IgD-negative memory B cell (primary cell): ENCODE data around the gene CNST. TPM values are rescaled to one million over a fixed set of nuclear protein-coding genes. Genes with fewer than 3 reads are reported as not detected.

Experiments used
- H3K27ac Mint-ChIP-seq, 3 donors: one replicate each; pipeline ENCODE4 v1.8.0; 2020 to 2022; ENCODE audit warnings: mild to moderate bottlenecking in 3 of 3, mixed read lengths in 3 of 3, moderate library complexity in 1 of 3
- H3K27me3 Mint-ChIP-seq: one replicate; pipeline ENCODE4 v1.8.0; 2021; ENCODE audit warnings: mixed read lengths
- H3K36me3 Mint-ChIP-seq: one replicate; pipeline ENCODE4 v1.8.0; 2020; ENCODE audit warnings: mild to moderate bottlenecking, mixed read lengths
- H3K4me1 Mint-ChIP-seq, 3 donors: one replicate each; pipeline ENCODE4 v1.8.0; 2020 to 2022; ENCODE audit warnings: mixed read lengths in 3 of 3, mild to moderate bottlenecking in 1 of 3
- H3K4me3 Mint-ChIP-seq, 4 donors: one replicate each; pipeline ENCODE4 v1.8.0; 2020 to 2022; ENCODE audit warnings: mild to moderate bottlenecking in 4 of 4, mixed read lengths in 4 of 4, moderate library complexity in 3 of 4
- H3K9me3 Mint-ChIP-seq, 3 donors: one replicate each; pipeline ENCODE4 v1.8.0; 2020 to 2021; ENCODE audit warnings: mixed read lengths in 3 of 3, mild to moderate bottlenecking in 1 of 3
- polyA plus RNA-seq: library from polyadenylated mRNA; unstranded; fragments of 300-500 nt; fragmentation: Illumina TruSeq; gene quantifications from one replicate; pipeline ENCODE4 v1.2.3, GENCODE V29; 2021

CNST gene
- 51.6 TPM for polyA plus RNA-seq

- peaks cover 35 to 41% (median 39%) of the 10 kb centered on the region in 3 donors for H3K4me1 Mint-ChIP-seq
Measured at GRCh38 chr1:246566128-246566812, at the start of gene CNST, which contains the start of gene TFB2M. CNST (plus strand) TSS chr1:246566456; CDS start chr1:246591563, 25,107 bp downstream. TFB2M (minus strand) TSS chr1:246566261; CDS start chr1:246566138, 123 bp downstream.

GRCh38 chr1:246517391-246517790 is 48.9 kb upstream of the CNST start:
- H3K4me1 Mint-ChIP-seq = peaks cover 0 to 4% (median 0%) of the 10 kb centered on the region in 3 donors
- no peaks in the 10 kb centered on the region for H3K36me3 Mint-ChIP-seq
- no peak overlapping the region for H3K27ac Mint-ChIP-seq
- H3K4me3 Mint-ChIP-seq = peak overlapping the region in 1 of 4 donors; percentile 12
- H3K27me3 Mint-ChIP-seq = no peaks in the 10 kb centered on the region
- H3K9me3 Mint-ChIP-seq = peaks cover 2 to 14% (median 7%) of the 10 kb centered on the region in 3 donors

More at GRCh38 chr1:246566128-246566812, at the start of gene CNST, which contains the start of gene TFB2M:
- Mint-ChIP-seq H3K27me3 (no peaks in the 10 kb centered on the region), H3K27ac (peak within 1 kb of the TSS; percentile 91 to 96 (median 95)), H3K9me3 (no peaks in the 10 kb centered on the region), H3K36me3 (peaks cover under 1% of the 10 kb centered on the region), H3K4me3 (peak within 1 kb of the TSS; percentile 95 to 100 (median 98))

GRCh38 chr1:246518456-246519205 is 47.6 kb upstream of the CNST start:
- peak overlapping the region in 1 of 4 donors; percentile 65 for H3K4me3 Mint-ChIP-seq

DNA sequence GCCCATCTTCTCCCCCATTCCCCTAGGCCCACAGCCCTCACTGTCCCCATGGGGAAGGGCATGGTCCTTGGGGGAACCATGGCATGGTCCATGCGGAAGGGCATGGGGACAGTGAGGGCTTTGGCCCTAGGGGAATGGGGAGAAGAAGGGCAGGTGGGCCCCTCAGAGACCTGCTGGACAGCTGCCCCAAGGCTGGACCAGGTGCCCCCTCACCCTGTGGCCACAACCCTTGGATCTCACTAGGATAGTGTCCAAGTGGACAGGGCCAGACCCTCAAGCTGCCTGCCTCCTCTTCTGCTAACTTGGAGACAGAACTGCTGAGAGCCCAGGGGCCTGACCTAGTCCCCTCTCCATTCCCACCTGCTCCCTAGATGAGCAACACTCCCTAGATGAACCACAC is 46.7 kb upstream of the CNST start:
- Mint-ChIP-seq H3K27me3 (no peaks in the 10 kb centered on the region), H3K4me1 (no peaks in the 10 kb centered on the region), H3K9me3 (peaks cover 0 to 7% (median 6%) of the 10 kb centered on the region in 3 donors), H3K4me3 (no peak overlapping the region), H3K36me3 (no peaks in the 10 kb centered on the region), H3K27ac (no peak overlapping the region)

More at GRCh38 chr1:246518456-246519205, 47.6 kb upstream of the CNST start:
- peaks cover 2 to 12% (median 7%) of the 10 kb centered on the region in 3 donors for H3K9me3 Mint-ChIP-seq
- H3K4me1 Mint-ChIP-seq = peaks cover 0 to 4% (median 0%) of the 10 kb centered on the region in 3 donors
- H3K36me3 Mint-ChIP-seq = no peaks in the 10 kb centered on the region
- H3K27me3 Mint-ChIP-seq = no peaks in the 10 kb centered on the region
- H3K27ac Mint-ChIP-seq = no peak overlapping the region

DNA sequence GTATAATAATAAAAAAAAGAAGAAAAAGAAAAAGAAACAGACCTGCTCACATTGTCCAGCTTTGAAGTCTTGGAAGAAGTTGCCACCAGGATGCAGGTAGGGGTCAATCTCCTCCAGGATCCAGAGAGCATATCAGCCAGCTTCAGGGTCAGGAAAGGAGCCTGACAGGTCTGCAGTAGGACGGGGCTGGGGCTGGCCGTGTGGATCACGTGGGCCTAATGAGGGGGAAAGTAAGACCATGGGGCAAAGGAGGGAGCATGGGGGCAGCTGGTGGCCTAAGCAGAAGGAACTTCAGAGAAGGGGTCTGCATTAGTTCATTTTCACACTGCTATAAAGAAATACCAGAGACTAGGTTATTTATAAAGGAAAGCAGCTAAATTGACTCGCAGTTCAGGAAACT is 39.9 kb upstream of the CNST start:
- Mint-ChIP-seq H3K27ac (no peak overlapping the region), H3K9me3 (peaks cover 0 to 12% (median 7%) of the 10 kb centered on the region in 3 donors), H3K27me3 (no peaks in the 10 kb centered on the region), H3K36me3 (peaks cover 7% of the 10 kb centered on the region), H3K4me1 (peaks cover 0 to 5% (median 4%) of the 10 kb centered on the region in 3 donors), H3K4me3 (peak overlapping the region in 1 of 4 donors; percentile 41)

DNA sequence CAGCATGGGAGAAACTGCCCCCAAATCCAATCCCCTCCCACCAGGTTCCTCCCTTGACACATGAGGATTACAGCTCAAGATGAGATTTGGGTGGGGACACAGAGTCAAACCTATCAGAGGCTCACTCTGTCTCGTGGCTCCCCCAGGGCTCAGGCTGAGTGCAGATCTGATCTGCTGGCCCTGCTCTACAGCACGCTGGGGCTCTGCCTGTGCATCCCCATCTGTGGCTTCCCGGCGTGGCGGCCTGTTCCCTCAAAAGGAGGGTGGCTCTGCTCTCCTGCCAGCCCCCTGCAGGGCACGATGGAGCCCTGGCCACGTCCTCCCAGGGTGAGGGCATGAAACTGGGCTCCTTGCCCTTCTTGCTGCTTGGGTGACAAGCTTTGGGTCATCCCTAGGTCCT is 39.3 kb upstream of the CNST start:
- Mint-ChIP-seq H3K36me3 (peaks cover 7% of the 10 kb centered on the region), H3K27me3 (no peaks in the 10 kb centered on the region), H3K9me3 (peaks cover 0 to 17% (median 7%) of the 10 kb centered on the region in 3 donors), H3K4me3 (no peak overlapping the region), H3K27ac (no peak overlapping the region), H3K4me1 (peaks cover 0 to 5% (median 4%) of the 10 kb centered on the region in 3 donors)

DNA sequence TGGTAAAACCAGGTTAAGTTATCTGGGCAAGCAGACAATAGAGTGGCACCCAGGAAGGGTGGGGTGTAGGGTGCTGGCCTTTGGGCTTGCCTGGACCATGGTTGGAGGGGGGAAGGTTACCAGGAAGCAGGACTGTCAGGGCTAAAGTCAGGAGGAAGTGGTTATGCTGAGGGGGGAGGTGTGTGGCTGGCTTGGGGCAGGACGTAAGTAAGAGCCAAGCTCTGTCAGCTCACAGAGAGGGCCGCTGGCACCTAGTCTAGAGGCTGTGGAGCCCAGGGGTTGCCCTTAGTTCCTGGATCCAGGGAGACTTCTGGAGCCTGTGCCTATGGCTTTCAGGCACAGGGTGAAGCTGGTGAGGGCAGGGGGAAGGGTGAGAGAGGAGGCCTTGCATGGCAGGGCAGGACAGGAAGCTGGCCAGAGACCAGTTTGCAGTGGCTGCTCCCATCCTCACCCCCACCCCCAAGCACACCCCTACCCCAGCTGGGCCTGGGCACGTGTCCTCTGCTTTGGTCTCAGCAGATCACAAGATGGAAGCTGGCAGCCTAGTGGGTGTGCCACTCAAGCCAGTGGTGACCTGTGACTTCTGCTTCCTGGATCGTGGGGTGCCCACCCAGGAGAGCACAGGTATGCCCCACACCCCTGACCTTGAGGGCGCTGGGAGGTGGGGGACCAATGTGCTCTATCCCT is 38.7 kb upstream of the CNST start:
- peak overlapping the region in 2 of 4 donors; percentile 64 to 77 for H3K4me3 Mint-ChIP-seq
- H3K27me3 Mint-ChIP-seq = no peaks in the 10 kb centered on the region
- H3K27ac Mint-ChIP-seq = peak overlapping the region in 1 of 3 donors; percentile 14
- H3K36me3 Mint-ChIP-seq = peaks cover 7% of the 10 kb centered on the region
- peaks cover 0 to 17% (median 7%) of the 10 kb centered on the region in 3 donors for H3K9me3 Mint-ChIP-seq
- peaks cover 0 to 5% (median 4%) of the 10 kb centered on the region in 3 donors for H3K4me1 Mint-ChIP-seq

DNA sequence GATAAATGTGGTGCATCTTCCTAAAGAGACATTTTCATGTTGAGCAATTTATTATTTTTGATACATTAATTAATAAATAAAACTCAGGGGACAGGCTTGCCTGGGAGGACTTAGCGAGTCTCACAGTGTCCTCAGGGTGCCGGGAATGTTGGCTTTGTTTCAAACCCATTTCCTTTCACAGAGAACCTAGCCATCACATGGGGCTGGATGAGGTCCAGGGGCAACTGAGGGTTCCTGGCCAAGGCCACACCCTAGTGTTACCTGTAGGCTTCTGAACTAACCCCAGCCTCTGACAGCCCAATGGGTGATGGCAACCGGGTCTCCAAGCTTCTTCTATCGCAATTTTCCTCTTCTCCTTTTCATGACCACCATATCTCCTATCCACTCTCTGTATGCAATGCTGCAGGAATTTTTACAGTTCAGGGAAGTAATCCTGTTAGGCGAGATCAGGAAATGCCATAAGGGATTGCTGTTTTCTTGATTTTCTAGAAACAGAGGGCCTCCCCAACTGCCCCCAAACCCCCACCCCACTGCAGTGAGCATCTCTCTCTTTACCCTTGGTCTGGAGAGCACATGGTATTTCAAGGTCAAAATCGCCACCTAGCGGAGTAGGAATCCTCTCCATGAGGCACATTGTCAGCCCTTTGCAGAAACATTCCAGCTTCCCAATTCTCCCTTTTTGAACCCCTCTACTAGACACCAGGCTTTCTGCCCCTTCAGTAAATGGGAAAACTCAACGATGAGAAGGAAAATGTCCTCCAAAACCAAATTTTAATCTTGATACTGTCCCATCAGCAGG is 37.1 kb upstream of the CNST start:
- no peak overlapping the region for H3K27ac Mint-ChIP-seq

DNA sequence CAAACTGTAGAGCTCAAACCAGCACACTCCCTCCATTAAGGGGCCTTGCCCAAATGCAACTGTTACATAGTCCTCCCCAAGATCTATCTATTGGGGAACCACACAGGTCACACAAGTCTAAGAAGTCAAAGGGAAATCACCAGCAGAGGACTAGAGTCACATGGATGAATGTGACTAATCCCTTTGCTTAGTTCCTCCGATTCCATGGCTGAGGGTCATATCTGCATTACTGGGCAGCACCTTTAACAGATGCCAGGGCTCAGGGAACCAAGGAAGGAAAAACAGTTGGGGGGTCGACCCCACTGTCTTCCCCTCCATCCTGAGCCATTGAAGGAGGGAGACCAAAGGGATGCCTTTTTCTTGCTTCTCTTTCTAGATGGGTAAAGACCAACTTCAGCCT is 35.8 kb upstream of the CNST start:
- no peak overlapping the region for H3K4me3 Mint-ChIP-seq

More for the DNA sequence above, 37.1 kb upstream of the CNST start:
- Mint-ChIP-seq H3K27me3 (no peaks in the 10 kb centered on the region), H3K4me1 (peaks cover 0 to 5% (median 4%) of the 10 kb centered on the region in 3 donors), H3K9me3 (peaks cover 0 to 17% (median 7%) of the 10 kb centered on the region in 3 donors), H3K4me3 (no peak overlapping the region), H3K36me3 (peaks cover 7% of the 10 kb centered on the region)

DNA sequence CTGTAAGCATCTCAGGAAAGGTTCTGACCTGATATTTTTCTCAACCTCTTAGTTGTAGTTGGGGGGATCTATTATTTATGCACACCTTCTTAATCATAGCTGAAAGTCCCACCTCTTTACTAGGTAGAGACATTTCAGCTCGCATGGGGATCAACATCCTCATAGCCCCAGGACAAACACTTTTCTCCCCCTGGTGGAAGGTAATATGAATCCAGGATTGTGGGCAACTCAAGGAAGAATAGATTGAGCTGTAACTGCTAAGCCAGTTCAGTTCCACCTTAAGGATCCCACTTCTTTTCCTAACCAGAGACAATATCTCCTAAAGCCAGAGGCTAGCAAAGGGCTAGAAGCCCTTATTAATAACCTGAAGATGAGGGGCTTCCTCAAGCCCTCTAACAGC is 33.7 kb upstream of the CNST start:
- Mint-ChIP-seq H3K27me3 (no peaks in the 10 kb centered on the region), H3K27ac (no peak overlapping the region), H3K4me1 (peaks cover 0 to 2% (median under 1%) of the 10 kb centered on the region in 3 donors), H3K4me3 (no peak overlapping the region), H3K36me3 (peaks cover 5% of the 10 kb centered on the region), H3K9me3 (peaks cover 0 to 17% (median 7%) of the 10 kb centered on the region in 3 donors)

More for the DNA sequence above, 35.8 kb upstream of the CNST start:
- Mint-ChIP-seq H3K36me3 (peaks cover 7% of the 10 kb centered on the region), H3K9me3 (peaks cover 0 to 17% (median 7%) of the 10 kb centered on the region in 3 donors), H3K27me3 (no peaks in the 10 kb centered on the region), H3K4me1 (peaks cover 0 to 5% (median 4%) of the 10 kb centered on the region in 3 donors), H3K27ac (no peak overlapping the region)

DNA sequence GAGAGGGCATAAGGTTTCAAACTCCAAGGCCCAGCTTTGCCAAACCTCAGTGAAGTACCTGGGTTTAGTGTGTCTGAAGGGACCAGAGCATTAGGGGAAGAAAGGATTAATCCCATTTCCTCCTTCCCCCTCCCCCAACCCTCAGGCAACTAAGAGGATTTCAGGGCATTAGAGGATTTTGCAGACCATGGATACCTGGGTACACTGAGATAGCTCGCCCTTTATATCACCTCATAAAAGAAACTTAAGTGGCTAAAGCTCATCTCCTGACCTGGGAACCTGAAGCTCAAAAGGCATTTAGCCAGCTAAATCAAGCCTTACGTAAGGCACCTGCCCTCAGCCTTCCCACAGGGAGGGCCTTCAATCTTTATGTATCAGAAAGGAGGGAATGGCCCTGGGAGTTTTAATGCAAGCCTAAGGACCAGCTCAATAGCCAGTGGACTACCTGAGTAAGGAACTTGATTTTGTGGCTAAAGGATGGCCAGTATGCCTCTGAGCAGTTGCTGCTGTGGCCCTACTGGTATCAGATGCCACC is 32.8 kb upstream of the CNST start:
- Mint-ChIP-seq H3K9me3 (peaks cover 0 to 17% (median 7%) of the 10 kb centered on the region in 3 donors), H3K36me3 (peaks cover 5% of the 10 kb centered on the region), H3K27me3 (no peaks in the 10 kb centered on the region), H3K27ac (no peak overlapping the region), H3K4me3 (no peak overlapping the region), H3K4me1 (no peaks in the 10 kb centered on the region)

DNA sequence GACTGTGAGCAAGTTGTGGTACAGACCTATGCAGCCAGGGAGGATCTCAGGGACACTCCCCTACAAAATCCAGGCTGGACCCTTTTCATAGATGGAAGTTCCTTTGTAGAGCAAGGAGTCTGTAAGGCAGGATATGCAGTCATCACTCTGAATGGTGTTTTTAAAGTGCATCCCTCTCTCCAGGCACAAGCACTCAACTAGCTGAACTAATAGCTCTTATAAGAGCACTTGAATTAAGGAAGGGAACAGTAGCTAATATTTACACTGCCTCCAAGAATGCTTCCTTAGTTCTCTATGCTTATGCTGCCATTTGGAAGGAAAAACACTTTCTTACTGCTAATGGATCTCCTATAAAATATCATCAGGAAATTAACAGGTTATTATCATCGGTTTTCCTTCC is 32.1 kb upstream of the CNST start:
- Mint-ChIP-seq H3K4me1 (no peaks in the 10 kb centered on the region), H3K9me3 (peaks cover 0 to 17% (median 7%) of the 10 kb centered on the region in 3 donors), H3K4me3 (no peak overlapping the region), H3K27me3 (no peaks in the 10 kb centered on the region), H3K36me3 (peaks cover 11% of the 10 kb centered on the region), H3K27ac (no peak overlapping the region)

- Mint-ChIP-seq H3K27ac (no peak overlapping the region), H3K4me1 (no peaks in the 10 kb centered on the region), H3K27me3 (no peaks in the 10 kb centered on the region), H3K36me3 (peaks cover 8% of the 10 kb centered on the region), H3K4me3 (no peak overlapping the region), H3K9me3 (no peaks in the 10 kb centered on the region)
Measured at GRCh38 chr1:246537441-246537840, 28.8 kb upstream of the CNST start.

GRCh38 chr1:246537887-246538286 is 28.4 kb upstream of the CNST start:
- Mint-ChIP-seq H3K9me3 (no peaks in the 10 kb centered on the region), H3K27me3 (no peaks in the 10 kb centered on the region), H3K4me3 (no peak overlapping the region), H3K27ac (peak overlapping the region in 1 of 3 donors; percentile 9), H3K4me1 (no peaks in the 10 kb centered on the region), H3K36me3 (peaks cover 8% of the 10 kb centered on the region)
